Testis (tissue), 3 donors: ENCODE results near the gene SEC63. TPM values are rescaled to one million over a fixed set of nuclear protein-coding genes. Genes with fewer than 3 reads are reported as not detected.
"Not testable (repeated sequence)": the region's sequence is repeated elsewhere in the genome, so short reads cannot be mapped to it uniquely, and the experiment has no call there.

Experiments
- DNase-seq: peaks from one replicate; pipeline ENCODE4 v3.0.0-alpha.2; 2019
- H3K27ac ChIP-seq, 2 donors: fragments of 200-600 bp; sonication (generic); one replicate each; pipeline ENCODE4 v1.5.1; 2019
- H3K27me3 ChIP-seq: fragments of 200-600 bp; sonication (generic); one replicate; pipeline ENCODE4 v1.5.1; 2019
- H3K36me3 ChIP-seq: fragments of 200-600 bp; sonication (generic); one replicate; pipeline ENCODE4 v1.5.1; 2017; ENCODE audit warnings: low read depth; ENCODE audit errors: missing control alignments
- H3K4me1 ChIP-seq: fragments of 200-600 bp; sonication (generic); one replicate; pipeline ENCODE4 v1.5.1; 2019
- H3K4me3 ChIP-seq, 2 donors: fragments of 200-600 bp; sonication (generic); one replicate each; pipeline ENCODE4 v1.5.1; 2017 to 2019
- H3K9me3 ChIP-seq: fragments of 200-600 bp; sonication (generic); one replicate; pipeline ENCODE4 v1.5.1; 2017
- CTCF ChIP-seq, 3 experiments: fragments of 450-650 bp in 2 of 3; fragments of 200-600 bp in 1 of 3; sonication (generic) in 1 of 3; IDR thresholded peaks; one replicate each; pipeline ENCODE4 v1.5.1; 2016 to 2019; ENCODE audit warnings: antibody characterized with exemption in 3 of 3, mild to moderate bottlenecking in 2 of 3, moderate library complexity in 1 of 3
- POLR2A ChIP-seq: fragments of 450-650 bp; IDR thresholded peaks from one replicate; pipeline ENCODE4 v1.6.1; 2017; ENCODE audit warnings: antibody characterized with exemption, mild to moderate bottlenecking, moderate library complexity
- WGBS, 2 donors: methylation state at CpG; one replicate each; pipeline ENCODE4 v1.1.5; 2018; 5-methylcytosine and 5-hydroxymethylcytosine counted together
- intact Hi-C: fragments of 100-400 bp; cut with DNase I; formaldehyde crosslinking; loops from one replicate; pipeline ENCODE4 v1.15.1; 2023; ENCODE audit warnings: low total_unique reads
- polyA plus RNA-seq: library from polyadenylated mRNA; stranded (reverse); fragments of 350-450 nt; fragmentation: Illumina TruSeq; extraction: RNeasy Lipid Tissue Mini Kit (QIAGEN cat#74804); gene quantifications from one replicate; pipeline ENCODE4 v1.2.3, GENCODE V29; 2014; ENCODE audit warnings: low read depth, low replicate concordance; ENCODE audit not compliant: insufficient read depth
- total RNA-seq, 2 donors: library from RNA; depleted of rRNA; stranded (reverse); fragments of >200 nt; gene quantifications; one replicate each; pipeline ENCODE4 v1.2.3, GENCODE V29; 2016

SEC63 gene
- total and polyA plus RNA-seq, 3 donors from 2014 or later = 53.4 to 68.1 (median 64.9) TPM

- TF ChIP-seq POLR2A (no peak), CTCF (IDR thresholded peaks at IDR 0.05) (no peak)
- no peak overlapping the region for H3K4me3 ChIP-seq
- no peak for DNase-seq
- no peak overlapping the region for H3K27ac ChIP-seq
- WGBS, 2 donors = 79 to 87% methylated on average over 3 of the region's 3 CpGs
- H3K27me3 ChIP-seq = no peaks in the 10 kb centered on the region
- H3K4me1 ChIP-seq = no peaks in the 10 kb centered on the region
- H3K9me3 ChIP-seq = no peaks in the 10 kb centered on the region
- intact Hi-C loops = no loop called here
- H3K36me3 ChIP-seq = no peaks in the 10 kb centered on the region
These were observed 26.1 kb downstream of the SEC63 start for GRCh38 chr6:107931894-107932293.

- no peak for DNase-seq
- no peak for TF ChIP-seq POLR2A
- no peak for TF ChIP-seq CTCF (IDR thresholded peaks at IDR 0.05)
- no peak overlapping the region for H3K4me3 ChIP-seq
These were observed 29.0 kb downstream of the SEC63 start for GRCh38 chr6:107928984-107929383.

GRCh38 chr6:107926697-107927544 is 31.1 kb downstream of the SEC63 start:
- H3K4me1 ChIP-seq, DNase-seq, H3K27ac ChIP-seq, H3K9me3 ChIP-seq, H3K36me3 ChIP-seq, H3K27me3 ChIP-seq, intact Hi-C loops, H3K4me3 ChIP-seq: not testable (repeated sequence)
- WGBS, 2 donors = 72 to 74% methylated on average over 10 of the region's 10 CpGs

More at GRCh38 chr6:107928984-107929383, 29.0 kb downstream of the SEC63 start:
- WGBS, 2 donors = 60 to 88% methylated on average over 2 of the region's 2 CpGs
- Histone ChIP-seq H3K27ac (no peak overlapping the region), H3K4me1 (no peaks in the 10 kb centered on the region), H3K36me3 (no peaks in the 10 kb centered on the region), H3K9me3 (no peaks in the 10 kb centered on the region), H3K27me3 (no peaks in the 10 kb centered on the region)
- intact Hi-C loops = no loop called here

GRCh38 chr6:107917451-107918375 is 40.3 kb downstream of the SEC63 start:
- intact Hi-C loops = no loop called here
- no peaks in the 10 kb centered on the region for H3K36me3 ChIP-seq
- no peaks in the 10 kb centered on the region for H3K9me3 ChIP-seq
- no peak for TF ChIP-seq POLR2A
- no peak for TF ChIP-seq CTCF (IDR thresholded peaks at IDR 0.05)
- WGBS, 2 donors = 93 to 96% methylated on average over 9 of the region's 9 CpGs
- H3K27ac ChIP-seq = no peak overlapping the region
- no peak for DNase-seq
- H3K4me1 ChIP-seq = no peaks in the 10 kb centered on the region
- H3K27me3 ChIP-seq = no peaks in the 10 kb centered on the region
- H3K4me3 ChIP-seq = no peak overlapping the region

- intact Hi-C loops = not testable (repeated sequence)
These were observed 41.0 kb downstream of the SEC63 start for GRCh38 chr6:107916961-107917360.

More at GRCh38 chr6:107916961-107917360, 41.0 kb downstream of the SEC63 start:
- H3K4me3 ChIP-seq, H3K9me3 ChIP-seq, H3K27me3 ChIP-seq, DNase-seq, H3K36me3 ChIP-seq, H3K27ac ChIP-seq, H3K4me1 ChIP-seq: not testable (repeated sequence)
- WGBS, 2 donors = 93 to 96% methylated on average over 6 of the region's 6 CpGs
